Measurements from ENCODE around the gene SPTBN4.
"Not testable (repeated sequence)": the region's sequence is repeated elsewhere in the genome, so short reads cannot be mapped to it uniquely, and the experiment has no call there.

The SPTBN4 gene

DNA sequence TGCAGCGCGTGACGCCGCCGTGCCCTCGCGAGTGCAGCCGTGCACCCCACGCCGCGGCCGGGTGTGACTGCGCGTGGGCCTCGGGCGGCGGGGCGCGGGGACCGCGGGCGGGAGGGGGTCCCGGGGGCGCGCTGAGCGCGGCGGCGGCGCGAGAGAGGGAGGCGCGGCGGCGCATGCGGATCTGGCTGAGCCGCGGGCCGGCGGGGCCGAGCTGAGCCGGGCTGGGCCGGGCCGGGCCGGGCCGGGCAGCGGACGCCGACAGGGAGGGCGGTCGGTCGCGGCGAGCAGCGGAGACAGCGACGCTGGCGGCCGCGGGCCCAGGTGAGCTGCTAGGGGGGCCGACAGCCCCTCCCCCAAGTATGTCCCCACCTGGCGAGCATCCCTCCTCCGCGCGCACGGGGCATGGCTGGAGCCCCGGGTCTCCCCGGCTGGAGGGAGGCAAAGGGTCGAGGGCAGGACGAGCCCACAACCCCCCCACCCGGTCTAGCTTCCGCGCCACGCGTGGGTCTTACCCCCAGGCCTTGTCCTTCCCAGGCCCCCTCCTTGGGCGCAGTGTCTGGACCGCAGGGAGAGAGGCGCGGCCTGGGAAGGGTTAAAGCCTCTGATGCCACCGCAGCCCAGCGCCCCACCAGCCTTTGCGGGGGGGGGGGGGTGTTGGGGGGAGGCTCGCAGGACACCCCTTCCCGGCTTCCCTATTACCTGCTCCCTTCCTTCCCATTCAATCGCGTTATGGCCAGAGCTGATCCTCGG is at the start of gene SPTBN4:
Gene SPTBN4, plus strand, starts transcription at position 17 of the 750 bp plus-strand sequence. CDS start 5,621 bp downstream, outside the sequence.
- peak; percentile 65 for DNase-seq

DNA sequence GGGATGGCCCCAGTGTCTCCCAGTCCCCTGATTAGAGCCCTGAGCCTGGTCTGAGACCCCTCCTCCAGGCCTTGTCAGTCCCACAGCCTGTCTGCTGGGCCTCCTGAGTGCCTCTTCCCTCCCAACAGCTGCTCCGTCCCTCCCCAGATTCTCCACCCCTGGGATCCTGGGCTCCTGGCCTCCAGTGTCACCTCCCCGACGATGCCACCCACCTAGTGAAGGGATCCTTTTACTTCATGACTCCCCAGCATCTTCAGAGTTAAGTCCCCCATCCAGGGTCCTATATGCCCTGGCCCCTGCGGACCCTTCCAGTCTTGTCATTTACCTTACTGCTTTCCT is 49.2 kb upstream of the SPTBN4 start:
- DNase-seq = no peak

DNA sequence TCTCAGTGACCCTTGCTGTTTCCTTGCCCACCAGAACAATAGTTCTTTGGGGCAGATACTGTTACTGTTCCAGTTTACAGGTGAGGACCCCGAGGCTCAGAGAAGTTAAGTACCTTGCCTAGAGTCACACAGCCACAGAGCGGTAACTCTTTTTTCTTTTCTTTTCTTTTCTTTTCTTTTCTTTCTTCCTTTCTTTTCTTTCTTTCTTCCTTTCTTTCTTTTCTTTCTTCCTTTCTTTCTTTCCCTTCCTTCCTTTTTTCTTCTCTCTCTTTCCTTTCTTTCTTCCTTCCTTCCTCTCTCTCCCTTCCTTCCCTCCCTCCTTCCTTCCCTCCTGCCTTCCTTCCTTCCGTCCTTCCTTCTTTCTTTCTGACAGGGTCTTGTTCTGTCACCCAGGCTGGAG is 48.8 kb upstream of the SPTBN4 start:
- no peak for DNase-seq

- DNase-seq = no peak
Measured at GRCh38 chr19:40419066-40419612, 47.7 kb upstream of the SPTBN4 start.

DNA sequence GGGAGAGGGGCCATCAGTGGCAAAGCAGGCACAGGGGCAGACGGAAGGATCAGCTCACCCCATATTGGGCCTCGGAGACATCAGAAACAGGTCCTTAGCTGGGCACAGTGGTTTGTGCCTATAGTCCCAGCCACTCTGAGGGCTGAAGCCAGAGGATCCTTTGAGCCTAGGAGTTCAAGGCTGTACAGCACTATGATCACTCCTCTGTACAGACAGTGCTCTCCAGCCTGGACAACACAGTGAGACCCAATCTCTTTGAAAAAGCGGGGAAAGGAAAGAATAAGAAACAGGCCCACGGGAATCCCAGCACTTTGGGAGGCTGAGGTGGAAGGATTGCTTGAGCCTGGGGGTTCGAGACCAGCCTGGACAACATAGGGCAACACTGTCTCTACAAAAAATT is 47.0 kb upstream of the SPTBN4 start:
- DNase-seq = no peak

- no peak for DNase-seq
Measured at GRCh38 chr19:40420451-40420765, 46.4 kb upstream of the SPTBN4 start.

DNA sequence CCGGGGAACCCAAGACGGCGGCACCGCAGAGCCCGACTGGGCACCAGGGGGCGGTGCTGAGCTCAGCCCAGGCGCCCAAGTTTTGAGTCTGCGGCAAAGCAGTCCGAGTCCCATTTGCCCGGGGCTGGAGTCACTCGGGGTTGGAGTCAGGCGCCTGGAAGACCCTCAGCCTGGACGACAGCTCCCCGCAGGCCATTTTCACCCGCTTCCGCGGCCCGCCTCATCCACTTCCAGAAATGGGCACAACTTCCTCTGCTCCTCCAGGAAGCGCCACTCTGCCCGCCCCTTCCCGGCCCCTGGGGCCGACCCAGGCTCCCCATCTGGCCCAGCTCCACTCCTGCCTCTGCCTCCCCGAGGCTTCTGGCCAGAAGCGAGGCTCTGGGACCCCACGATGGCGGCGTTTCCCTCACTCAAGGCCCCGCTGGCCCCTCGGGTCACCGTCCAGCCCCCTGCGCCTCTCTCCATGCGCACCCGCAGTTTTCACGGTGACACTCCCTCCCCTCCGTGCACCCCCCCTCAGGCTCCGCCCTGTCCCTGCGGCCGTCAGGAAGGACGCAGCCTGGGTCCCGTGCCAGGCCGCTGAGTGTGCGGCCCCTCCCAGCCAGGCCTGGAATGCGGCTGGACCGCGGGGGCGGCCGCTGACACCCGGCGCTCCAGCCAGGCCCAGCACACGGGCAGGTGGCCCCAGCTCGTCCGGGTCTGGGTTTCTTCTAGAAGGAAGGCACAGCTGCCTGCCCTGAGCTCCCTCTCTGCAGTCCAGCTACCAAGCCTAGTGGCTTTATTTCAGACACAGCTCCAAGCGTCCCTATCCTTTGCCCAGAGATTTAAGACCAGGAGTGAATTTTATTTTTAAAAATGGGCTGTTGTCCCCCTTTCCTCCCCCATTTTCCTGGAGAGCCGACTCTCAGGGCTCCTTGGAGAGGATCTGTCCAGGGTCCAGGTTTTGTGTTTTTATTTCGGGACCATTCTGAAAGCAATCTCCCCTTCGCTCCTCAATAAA is 45.7 kb upstream of the SPTBN4 start:
- peak; percentile 91 for DNase-seq

GRCh38 chr19:40421993-40422747 is 44.6 kb upstream of the SPTBN4 start:
- DNase-seq = no peak

DNA sequence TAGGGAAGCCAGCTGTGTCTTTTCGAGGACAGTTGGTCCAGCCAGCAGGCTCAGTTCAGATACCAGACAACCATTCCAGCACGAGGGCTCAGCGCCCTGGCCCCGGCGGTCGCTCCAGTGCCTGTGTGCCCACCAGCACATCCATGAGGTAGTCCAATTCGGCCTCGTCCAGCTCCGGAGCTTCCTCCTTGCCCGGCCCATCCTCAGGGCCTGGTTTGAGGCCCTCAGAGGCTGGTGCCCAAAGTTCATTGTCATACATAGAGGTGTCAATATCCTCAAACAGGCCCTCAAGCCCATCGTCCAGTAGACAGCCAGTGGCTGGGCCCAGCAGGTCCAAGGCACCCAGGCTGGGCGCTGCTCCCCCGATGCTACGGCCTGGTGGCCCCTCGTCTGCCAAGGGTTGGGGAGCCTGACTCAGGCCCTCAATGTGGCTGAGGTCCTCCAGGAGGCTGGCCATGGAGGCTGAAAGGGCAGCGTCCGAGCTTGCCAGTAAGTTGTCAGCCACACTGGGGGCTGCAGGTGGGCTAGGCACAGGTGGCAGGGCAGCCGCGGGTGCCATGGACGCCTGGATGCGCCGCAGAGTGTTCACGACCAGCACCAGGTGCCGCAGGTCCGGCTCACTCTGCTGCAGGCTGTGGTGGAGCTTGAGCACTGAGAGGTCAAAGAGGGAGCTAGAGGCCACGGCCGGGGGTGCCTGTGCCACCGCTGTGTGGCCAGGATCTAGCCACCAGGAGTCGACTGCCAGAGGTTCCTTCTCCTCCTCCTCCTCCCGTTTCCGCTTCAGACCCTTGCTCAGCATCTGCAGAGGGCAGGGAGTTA is 43.8 kb upstream of the SPTBN4 start:
- no peak for DNase-seq

- no peak for DNase-seq
Measured at GRCh38 chr19:40423938-40424337, 42.9 kb upstream of the SPTBN4 start.

- no peak for DNase-seq
Measured at GRCh38 chr19:40424637-40425449, 42.0 kb upstream of the SPTBN4 start.

GRCh38 chr19:40425450-40426287 is 41.1 kb upstream of the SPTBN4 start, which contains the start of gene SERTAD1:
Gene SERTAD1 (minus strand): TSS chr19:40425992. CDS start chr19:40423546, 2,446 bp downstream.
- peak; percentile 100 for DNase-seq

DNA sequence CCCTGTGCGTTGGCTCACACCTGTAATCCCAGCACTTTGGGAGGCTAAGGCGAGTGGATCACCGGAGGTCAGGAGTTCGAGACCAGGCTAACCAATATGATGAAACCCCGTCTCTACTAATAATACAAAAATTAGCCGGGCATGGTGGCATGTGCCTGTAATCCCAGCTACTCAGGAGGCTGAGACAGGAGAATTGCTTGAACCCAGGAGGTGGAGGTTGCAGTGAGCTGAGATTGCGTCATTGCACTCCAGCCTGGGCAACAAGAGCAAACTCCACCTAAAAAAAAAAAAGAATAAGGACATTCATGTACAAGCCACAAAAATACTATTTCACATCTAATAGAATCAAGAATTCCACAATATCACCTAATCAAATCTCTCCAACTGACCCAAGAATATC is 38.6 kb upstream of the SPTBN4 start:
- not testable (repeated sequence) for DNase-seq

- DNase-seq = not testable (repeated sequence)
Measured at GRCh38 chr19:40430242-40430641, 36.6 kb upstream of the SPTBN4 start.

GRCh38 chr19:40431698-40432097 is 35.1 kb upstream of the SPTBN4 start:
- DNase-seq = no peak

- not testable (repeated sequence) for DNase-seq
Measured at GRCh38 chr19:40432760-40433159, 34.0 kb upstream of the SPTBN4 start.

GRCh38 chr19:40433391-40434216 is 33.2 kb upstream of the SPTBN4 start:
- peak; percentile 77 for DNase-seq

DNA sequence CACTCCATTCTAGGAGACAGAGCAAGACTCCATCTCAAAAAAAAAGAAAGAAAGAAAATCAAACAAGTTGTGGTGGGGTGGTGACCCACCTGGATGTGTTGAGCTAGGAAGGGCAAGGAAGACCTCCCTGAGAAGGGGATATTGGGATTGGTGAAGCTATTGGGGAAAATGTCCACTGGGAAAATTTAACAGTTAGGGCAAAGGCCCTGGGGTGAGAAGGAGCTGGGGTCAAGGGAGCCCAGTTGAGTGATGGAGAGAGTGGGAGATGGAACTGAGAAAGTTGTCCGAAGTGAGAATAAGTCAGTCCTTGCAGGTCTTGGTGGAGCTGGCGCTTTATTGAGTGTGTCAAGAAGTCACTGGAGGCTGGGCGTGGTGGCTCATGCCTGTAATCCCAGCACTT is 28.5 kb upstream of the SPTBN4 start:
- no peak for DNase-seq

- DNase-seq = no peak
Measured at GRCh38 chr19:40441719-40442253, 25.0 kb upstream of the SPTBN4 start.

Data from activated CD8-positive, alpha-beta memory T cell treated with anti-CD3 and anti-CD28 coated beads for 24 hours (primary cell).